GM18505 (cell line): ENCODE data around the gene OTOS.

Source experiments
- ATAC-seq: cut with Tn5 transposase; IDR thresholded peaks from one replicate; pipeline ENCODE4 v1.9.1; 2021; ENCODE audit not compliant: unreplicated experiment
- POLR2A ChIP-seq: IDR thresholded peaks from 4 replicates; pipeline ENCODE4 v1.6.1; 2011; ENCODE audit warnings: borderline replicate concordance; ENCODE audit not compliant: insufficient read depth, insufficient read length; ENCODE audit errors: extremely low read depth

The OTOS gene

DNA sequence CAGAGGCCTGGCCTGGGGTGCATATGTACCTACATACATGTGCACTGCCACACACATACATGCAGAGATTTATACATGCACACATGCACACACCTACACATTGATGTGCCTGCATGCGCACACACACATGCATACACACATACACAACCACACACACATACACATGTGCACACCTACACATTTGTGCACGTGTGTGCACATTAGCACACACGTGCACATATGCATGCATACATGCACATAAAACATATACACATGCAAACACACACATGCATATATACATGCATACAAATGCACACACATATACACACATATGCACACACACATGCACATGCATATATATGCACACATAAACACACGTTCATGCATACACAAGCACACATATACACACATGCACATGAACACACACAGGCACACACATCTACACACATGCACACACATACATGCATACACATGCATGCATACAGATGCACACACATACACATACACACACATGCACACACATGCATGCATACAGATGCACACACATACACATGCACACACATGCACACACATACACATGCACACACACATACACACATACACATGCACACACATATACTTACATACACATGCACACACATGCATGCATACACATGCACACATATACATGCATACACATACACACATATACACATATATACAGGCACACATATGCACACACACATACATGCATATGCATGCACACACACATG lies 23.6 kb upstream of the OTOS start:
- TF ChIP-seq POLR2A, result no peak
- ATAC-seq, result no peak

DNA sequence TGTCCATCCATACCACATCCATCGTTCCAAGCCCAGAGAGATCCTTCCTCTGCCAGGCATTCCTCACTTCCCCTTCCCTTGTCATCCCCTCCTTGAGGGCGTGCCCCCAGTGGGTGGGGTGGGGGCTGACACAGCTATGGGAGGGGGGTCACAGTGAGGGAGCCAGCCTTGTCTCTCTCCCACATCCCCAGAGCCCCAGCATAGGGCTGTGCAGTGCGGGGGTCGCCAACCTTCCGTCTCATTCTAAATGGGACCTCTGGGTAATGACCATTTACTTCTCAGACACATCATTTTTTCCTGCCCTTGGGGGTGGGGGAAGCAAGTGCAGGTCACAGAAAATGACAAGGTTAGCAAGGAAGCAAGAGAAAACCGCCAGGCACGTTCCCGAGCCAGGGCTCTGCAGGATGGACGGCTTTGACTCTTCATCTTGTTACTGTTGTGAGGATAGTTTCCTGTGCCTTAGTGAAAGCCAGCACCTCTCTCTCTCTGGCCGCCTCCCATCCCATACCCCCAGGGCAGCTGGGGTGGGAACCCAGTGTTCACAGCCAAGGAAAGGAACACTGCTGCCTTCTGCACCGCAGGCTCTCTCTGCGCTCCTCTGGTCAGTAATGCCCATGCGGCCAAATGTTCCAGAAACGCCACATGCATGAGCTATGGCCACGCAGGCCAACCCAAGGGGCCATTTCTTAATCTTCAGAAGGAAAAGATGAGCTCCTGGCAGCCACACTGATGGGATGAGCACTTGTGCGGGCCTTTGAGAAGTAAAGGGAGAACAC lies 22.7 kb upstream of the OTOS start:
- TF ChIP-seq POLR2A, result no peak
- ATAC-seq, result no peak

DNA sequence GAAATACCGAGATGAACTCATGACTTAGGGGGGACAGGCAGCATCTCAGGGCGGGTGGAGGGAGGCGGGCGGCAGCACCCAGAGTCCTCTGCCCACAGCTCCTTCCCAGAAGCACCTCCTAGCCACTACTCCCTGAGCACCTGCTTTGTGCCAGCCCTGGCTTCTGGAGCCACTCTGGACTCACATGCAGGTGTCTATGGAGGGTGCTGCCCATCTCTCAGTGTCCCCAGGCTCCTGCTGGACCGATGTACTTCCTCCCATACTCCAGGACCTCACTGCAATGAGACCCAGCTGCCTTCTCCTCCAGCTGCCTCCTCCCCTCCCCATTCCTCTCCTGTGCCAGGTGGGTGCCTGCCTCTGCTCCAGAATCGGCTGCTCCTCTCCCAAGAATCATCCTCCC lies 22.1 kb upstream of the OTOS start:
- ATAC-seq, result no peak
- TF ChIP-seq POLR2A, result no peak

- no peak for TF ChIP-seq POLR2A
- ATAC-seq, result no peak
These were observed 21.6 kb upstream of the OTOS start for GRCh38 chr2:240162032-240162431.

DNA sequence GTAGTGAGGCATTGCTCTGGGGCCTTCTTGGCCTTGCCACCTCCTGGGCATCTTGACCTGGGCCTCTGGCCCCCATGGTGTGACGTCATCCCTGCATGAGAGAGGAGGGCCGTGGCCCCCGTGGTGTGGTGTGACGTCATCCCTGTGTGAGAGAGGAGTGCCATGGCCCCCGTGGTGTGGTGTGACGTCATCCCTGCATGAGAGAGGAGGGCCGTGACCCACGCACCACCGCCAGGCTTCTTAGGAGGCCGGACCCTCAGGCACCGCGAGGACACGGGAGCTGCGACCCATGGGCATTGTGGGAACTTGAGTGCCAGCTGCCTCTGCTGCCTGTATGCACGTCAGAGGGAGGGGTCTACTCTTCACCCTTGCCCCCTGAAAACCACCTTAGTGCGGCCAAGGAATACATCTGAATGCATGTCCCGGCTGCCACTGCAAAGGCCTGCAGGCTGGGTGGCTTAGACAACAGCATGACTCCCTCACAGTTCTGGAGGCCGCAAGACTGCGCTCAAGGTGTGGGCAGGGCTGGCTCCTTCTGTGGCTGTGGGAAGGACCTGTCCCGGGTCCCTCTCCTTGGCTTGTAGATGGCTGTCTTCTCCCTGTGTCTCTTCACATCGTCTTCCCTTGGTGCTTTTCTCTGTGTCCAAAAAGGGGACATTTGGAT lies 20.8 kb upstream of the OTOS start:
- ATAC-seq, result no peak
- TF ChIP-seq POLR2A, result no peak

DNA sequence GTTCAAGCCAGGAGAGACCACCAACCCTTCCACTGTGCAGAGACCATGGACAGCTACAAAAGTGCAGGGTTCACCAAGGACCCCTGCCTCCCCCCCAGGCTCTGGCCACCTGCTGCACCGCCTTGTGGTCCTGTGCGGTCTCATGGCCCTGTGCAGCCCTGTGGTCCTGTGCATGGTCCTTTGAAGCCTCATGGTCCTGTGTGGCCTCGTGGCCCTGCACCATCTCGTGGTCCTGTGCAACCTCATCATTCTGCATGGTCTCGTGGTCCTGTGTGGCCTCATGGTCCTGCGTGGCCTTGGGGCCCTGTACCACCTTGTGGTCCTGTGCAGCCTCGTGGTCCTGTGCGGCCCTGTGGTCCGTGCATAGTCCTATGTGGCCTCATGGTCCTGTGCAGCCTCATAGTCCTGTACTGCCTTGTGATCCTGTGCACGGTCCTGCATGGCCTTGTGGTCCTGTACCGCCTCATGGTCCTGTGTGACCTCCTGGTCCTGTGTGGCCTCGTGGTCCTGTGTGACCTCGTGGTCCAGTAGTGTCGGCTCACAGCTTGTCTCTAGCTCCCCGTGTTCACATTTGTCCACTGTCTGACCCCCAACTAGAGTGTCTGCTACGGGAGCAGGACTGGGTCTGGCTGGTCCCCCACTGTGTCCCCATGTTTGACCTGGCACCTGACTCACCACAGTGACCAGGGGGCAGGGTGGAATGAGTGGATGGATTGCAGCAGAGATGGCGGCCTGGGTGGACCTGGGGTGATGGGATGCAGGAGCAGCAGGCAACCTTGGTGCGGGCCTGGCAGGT lies 20.0 kb upstream of the OTOS start:
- TF ChIP-seq POLR2A, result no peak
- ATAC-seq, result no peak

GRCh38 chr2:240159251-240159839 lies 18.9 kb upstream of the OTOS start:
- no peak for ATAC-seq
- TF ChIP-seq POLR2A, result no peak

DNA sequence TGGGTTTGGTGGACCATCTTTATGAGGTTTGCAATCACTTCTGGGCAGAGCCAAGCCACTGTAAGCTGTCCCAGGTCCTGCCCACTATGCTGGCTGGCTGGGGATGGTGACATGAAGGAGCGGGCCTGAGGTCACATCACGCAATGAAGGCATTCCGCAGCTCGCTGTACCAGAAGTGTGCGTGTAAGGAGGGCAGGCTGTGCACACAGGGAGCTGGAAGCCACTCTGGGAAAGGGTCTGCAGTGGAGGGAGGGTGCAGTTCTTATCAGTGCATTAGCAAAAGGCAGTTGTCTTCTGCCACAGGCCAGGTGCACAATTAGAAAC lies 16.7 kb upstream of the OTOS start:
- ATAC-seq, result no peak
- no peak for TF ChIP-seq POLR2A

- ATAC-seq, result no peak
These were observed 16.1 kb upstream of the OTOS start for GRCh38 chr2:240156435-240157146.

GRCh38 chr2:240155745-240156390 lies 15.4 kb upstream of the OTOS start:
- no peak for TF ChIP-seq POLR2A
- no peak for ATAC-seq

More at GRCh38 chr2:240156435-240157146, 16.1 kb upstream of the OTOS start:
- no peak for TF ChIP-seq POLR2A

DNA sequence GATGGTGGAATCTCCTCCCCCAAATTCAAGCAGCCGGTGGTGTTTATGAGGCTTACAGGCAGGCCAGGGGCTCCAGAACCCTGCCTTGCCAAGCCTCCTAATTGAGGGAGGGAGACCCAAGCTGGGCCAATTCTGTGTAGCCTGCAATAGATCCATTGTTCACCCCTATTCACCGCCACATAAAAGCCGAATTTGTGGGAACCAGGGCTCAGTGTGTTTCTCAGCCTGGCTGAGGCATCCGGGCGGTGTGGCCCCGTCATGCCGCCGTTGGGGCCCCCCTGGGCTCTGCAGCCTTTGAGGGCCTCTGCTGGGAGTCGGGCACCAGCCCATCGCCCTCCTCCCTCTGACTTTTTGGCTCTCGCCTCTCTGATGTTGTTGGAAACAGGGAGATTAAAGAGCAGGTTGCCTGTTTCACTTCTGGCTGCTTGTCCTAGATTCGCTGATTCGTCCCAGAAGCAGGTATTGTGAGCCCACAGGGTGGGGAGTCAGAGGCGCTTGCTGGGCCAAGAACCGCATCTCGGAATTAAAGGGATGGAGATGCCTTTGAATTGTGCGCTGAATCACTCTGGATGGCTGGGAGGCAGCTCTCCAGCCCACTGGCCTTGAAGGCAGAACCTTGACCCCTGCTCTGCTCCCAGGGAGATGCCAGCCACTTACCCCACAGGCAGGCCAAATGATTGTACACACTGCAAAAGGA lies 14.7 kb upstream of the OTOS start:
- no peak for ATAC-seq
- TF ChIP-seq POLR2A, result no peak

GRCh38 chr2:240154606-240155005 lies 14.1 kb upstream of the OTOS start:
- TF ChIP-seq POLR2A, result no peak
- ATAC-seq, result no peak

DNA sequence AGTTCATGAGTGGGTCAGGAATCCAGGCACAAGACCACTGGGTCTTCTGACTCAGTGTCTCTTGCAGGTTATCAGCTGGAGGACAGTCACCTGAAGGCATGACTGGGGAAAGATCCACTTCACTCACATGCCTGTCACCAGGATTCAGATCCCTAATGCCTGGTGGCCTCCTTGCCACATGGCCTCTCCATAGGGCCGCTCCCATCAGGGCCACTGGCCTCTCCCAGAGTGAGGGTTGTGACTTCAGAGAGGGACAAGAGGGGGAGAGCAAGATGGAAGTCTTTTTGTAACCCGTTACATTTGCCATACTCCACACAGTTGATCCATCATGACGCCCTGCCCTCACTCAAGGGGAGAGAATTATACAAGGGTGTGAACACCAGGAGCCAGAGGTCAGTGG lies 13.0 kb upstream of the OTOS start:
- ATAC-seq, result no peak
- no peak for TF ChIP-seq POLR2A
